Measurements from ENCODE around the gene ZNF324. TPM values are rescaled to one million over a fixed set of nuclear protein-coding genes. Genes with fewer than 3 reads are reported as not detected.

ZNF324 gene
- total RNA-seq, 1 donor from 2014 or later = 10.5 TPM

GRCh38 chr19:58474997-58475713, 8.3 kb downstream of the ZNF324 start:
- TF ChIP-seq CTCF (IDR thresholded peaks at IDR 0.05; ENCODE audit: insufficient read depth, low read length, severe bottlenecking) = no peak
- Histone ChIP-seq H3K27me3 (ENCODE audit: control insufficient read depth, insufficient read depth, low read length) (no peaks in the 10 kb centered on the region), H3K36me3 (ENCODE audit: control insufficient read depth, insufficient read depth, low read length) (peaks cover 13% of the 10 kb centered on the region), H3K4me3 (ENCODE audit: low read depth, low read length) (peak overlapping the region; percentile 68)
- no peak for FAIRE-seq
- DNase-seq (ENCODE audit: low read depth) = no peak

GRCh38 chr19:58475714-58476497, 9.0 kb downstream of the ZNF324 start, which contains the start of gene ZNF446:
ZNF446 (plus strand) TSS chr19:58476352; CDS start chr19:58477219, 867 bp downstream.
- peaks cover 12% of the 10 kb centered on the region for H3K36me3 ChIP-seq (ENCODE audit: control insufficient read depth, insufficient read depth, low read length)
- H3K4me3 ChIP-seq (ENCODE audit: low read depth, low read length) = peak within 1 kb of the TSS; percentile 68
- DNase-seq (ENCODE audit: low read depth) (peak; percentile 94), FAIRE-seq (peak; percentile 13)
- TF ChIP-seq CTCF (IDR thresholded peaks at IDR 0.05; ENCODE audit: insufficient read depth, low read length, severe bottlenecking) = no peak
- no peaks in the 10 kb centered on the region for H3K27me3 ChIP-seq (ENCODE audit: control insufficient read depth, insufficient read depth, low read length)

- peaks cover 12% of the 10 kb centered on the region for H3K36me3 ChIP-seq (ENCODE audit: control insufficient read depth, insufficient read depth, low read length)
- TF ChIP-seq CTCF (IDR thresholded peaks at IDR 0.05; ENCODE audit: insufficient read depth, low read length, severe bottlenecking) = no peak
- no peaks in the 10 kb centered on the region for H3K27me3 ChIP-seq (ENCODE audit: control insufficient read depth, insufficient read depth, low read length)
- no peak for FAIRE-seq
- no peak for DNase-seq (ENCODE audit: low read depth)
- peak overlapping the region; percentile 68 for H3K4me3 ChIP-seq (ENCODE audit: low read depth, low read length)
These were observed 9.7 kb downstream of the ZNF324 start for GRCh38 chr19:58476498-58477015.

GRCh38 chr19:58477130-58477529, 10.2 kb downstream of the ZNF324 start:
- TF ChIP-seq CTCF (IDR thresholded peaks at IDR 0.05; ENCODE audit: insufficient read depth, low read length, severe bottlenecking) = no peak
- Histone ChIP-seq H3K36me3 (ENCODE audit: control insufficient read depth, insufficient read depth, low read length) (peaks cover 12% of the 10 kb centered on the region), H3K27me3 (ENCODE audit: control insufficient read depth, insufficient read depth, low read length) (no peaks in the 10 kb centered on the region), H3K4me3 (ENCODE audit: low read depth, low read length) (no peak overlapping the region)
- DNase-seq (ENCODE audit: low read depth) = no peak
- FAIRE-seq = no peak

GRCh38 chr19:58477871-58478270, 11.0 kb downstream of the ZNF324 start:
- H3K4me3 ChIP-seq (ENCODE audit: low read depth, low read length) = no peak overlapping the region
- H3K36me3 ChIP-seq (ENCODE audit: control insufficient read depth, insufficient read depth, low read length) = peaks cover 5% of the 10 kb centered on the region
- no peak for DNase-seq (ENCODE audit: low read depth)
- FAIRE-seq = no peak
- no peak for TF ChIP-seq CTCF (IDR thresholded peaks at IDR 0.05; ENCODE audit: insufficient read depth, low read length, severe bottlenecking)
- H3K27me3 ChIP-seq (ENCODE audit: control insufficient read depth, insufficient read depth, low read length) = no peaks in the 10 kb centered on the region
